ENCODE measurements around the gene NR1D1.

NR1D1 gene

DNA sequence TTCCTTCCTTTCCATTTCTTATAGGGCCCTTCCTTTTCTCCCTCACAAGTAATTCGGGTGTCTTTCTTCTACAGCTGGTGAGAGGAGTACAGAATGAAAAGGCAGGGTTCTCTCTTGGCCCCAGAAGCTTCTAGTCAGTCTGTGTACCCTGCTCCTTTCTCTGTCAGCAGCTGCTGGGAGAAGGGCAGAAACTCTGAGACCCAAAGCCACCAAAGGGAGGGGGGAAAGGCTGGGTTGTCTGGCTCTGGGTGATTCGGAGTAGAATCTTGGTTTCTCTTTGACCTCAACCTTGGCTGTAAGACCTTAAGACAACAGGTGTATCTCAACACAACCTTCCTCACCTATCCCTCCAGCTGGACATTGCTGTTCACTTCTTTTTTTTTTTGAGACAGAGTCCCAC, 3.3 kb upstream of the NR1D1 start:
- no peak overlapping the region for H3K27ac ChIP-seq
- TF ChIP-seq CTCF (conservative IDR thresholded peaks at IDR 0.05) (no peak), ZFX (IDR thresholded peaks at IDR 0.05) (no peak)

DNA sequence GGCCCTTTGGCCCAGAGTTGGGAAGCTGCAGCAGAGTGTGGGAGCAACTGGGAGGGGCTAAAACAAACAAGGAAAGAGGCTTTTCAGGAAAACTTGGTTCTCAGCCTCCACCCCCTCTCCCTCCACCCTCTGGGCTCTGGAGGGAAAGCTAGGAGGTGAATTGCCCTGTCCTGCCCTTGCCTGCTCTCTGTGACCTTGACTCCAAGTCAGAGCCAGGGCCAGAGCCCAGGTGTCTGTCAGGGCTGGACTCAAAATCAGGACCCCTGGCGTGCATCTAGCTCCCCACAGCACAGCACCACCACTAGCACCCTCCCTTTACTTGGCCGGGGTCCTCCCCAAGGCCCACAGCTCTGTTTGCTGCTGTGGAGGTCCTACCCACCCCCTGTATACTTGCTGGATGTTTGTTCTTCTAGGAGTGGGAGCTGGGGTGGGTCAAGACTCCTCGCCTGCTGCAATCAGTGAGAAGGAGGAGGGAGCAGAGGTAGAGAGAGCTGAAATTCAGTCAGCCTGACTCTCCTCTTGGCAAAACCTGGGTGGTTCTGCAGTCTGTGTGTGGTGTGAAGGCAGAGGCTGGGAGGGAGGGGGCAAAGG, 2.8 kb upstream of the NR1D1 start:
- no peak overlapping the region for H3K27ac ChIP-seq

DNA sequence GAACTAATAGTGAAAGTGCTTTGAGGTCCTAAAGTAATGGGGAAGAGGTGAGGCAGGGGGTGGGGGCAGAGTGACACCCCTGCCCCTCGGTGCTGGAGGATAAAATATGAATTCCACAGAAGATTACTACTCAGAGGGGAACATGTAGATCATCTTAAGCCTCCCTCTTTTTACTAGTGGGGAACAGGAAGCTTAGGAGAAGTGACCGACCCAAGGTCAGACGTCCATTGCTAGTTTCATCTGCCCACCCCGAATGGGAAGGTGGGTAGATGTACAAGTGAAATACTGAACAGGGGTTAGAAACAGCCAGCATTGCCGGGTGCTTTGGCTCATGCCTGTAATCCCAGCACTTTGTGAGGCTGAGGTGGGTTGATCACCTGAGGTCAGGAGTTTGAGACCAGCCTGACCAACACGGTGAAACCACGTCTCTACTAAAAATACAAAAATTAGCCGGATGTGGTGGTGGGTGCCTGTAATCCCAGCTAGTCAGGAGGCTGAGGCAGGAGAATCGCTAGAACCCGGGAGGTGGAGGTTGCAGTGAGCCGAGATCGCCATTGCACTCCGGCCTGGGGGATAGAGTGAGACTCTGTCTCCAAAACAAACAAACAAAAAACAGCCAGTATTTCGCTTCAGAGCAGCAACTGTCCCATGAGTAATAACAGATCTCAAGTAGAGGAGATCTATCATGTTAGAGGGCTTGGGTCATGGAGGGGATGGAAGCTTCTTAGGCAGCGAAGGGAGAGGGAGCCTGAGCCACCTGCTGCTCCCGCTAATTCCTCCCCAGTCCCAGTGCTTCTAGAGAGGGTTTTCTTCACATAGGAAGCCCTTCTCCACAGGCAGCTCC, 1.2 kb upstream of the NR1D1 start:
- no peak for TF ChIP-seq ZFX (IDR thresholded peaks at IDR 0.05)
- TF ChIP-seq CTCF (conservative IDR thresholded peaks at IDR 0.05): no peak
- H3K27ac ChIP-seq: peak overlapping the region; percentile 75

More for the DNA sequence above, 2.8 kb upstream of the NR1D1 start:
- TF ChIP-seq CTCF (conservative IDR thresholded peaks at IDR 0.05): no peak
- no peak for TF ChIP-seq ZFX (IDR thresholded peaks at IDR 0.05)

- peak overlapping the region; percentile 75 for H3K27ac ChIP-seq
- TF ChIP-seq CTCF (conservative IDR thresholded peaks at IDR 0.05) (no peak), ZFX (IDR thresholded peaks at IDR 0.05) (no peak)
Measured at GRCh38 chr17:40100669-40101366, 429 bp upstream of the NR1D1 start.

DNA sequence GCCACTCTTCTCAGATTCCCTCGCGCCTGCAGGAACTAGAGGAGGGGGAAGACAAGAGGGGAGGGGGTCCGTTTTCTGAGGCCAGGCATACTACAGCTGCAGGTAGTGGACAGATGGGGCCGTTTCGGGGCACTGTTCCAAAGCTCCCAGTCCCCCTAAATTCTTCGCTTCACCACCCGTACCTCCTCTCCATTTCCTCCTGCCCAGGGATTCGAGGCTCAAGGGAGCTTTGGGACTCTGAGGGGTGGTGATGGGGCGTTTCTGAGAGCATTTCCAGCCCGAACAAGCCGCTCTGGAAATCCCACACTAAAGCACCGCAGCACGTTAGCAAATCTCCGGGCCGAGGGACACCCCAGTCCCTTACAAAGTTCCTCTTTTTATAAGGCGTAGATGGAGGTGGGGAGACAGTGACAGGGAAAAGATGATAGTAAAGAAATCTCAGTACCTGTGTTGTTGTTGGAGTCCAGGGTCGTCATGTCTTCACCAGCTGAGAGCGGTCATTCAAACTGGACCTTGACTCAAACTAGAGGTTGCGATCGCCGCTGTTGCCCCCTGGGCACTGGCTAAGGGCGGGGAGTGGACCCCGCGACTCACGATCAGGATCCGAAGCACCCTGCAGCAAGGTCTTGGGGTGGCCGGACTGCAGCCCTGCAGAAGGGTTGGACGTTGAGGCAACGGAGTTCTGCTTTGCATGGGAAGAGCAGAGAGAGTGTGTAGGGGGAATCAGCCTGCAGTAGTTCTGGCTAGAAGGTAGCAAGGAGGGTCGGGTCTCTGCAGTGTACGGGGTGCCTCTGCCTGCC, 570 bp downstream of the NR1D1 start:
- no peak for TF ChIP-seq CTCF (conservative IDR thresholded peaks at IDR 0.05)
- TF ChIP-seq ZFX (IDR thresholded peaks at IDR 0.05): no peak
- peak overlapping the region; percentile 75 for H3K27ac ChIP-seq

GRCh38 chr17:40098846-40099618, 1.4 kb downstream of the NR1D1 start:
- TF ChIP-seq CTCF (conservative IDR thresholded peaks at IDR 0.05) (no peak), ZFX (IDR thresholded peaks at IDR 0.05) (no peak)
- peak overlapping the region; percentile 75 for H3K27ac ChIP-seq
